GM13977 (cell line): ENCODE measurements around the gene ZCCHC17.

ENCODE experiments used
- DNase-seq: peaks from one replicate; pipeline ENCODE4 v3.0.0; 2012; ENCODE audit warnings: low spot score
- CTCF ChIP-seq: IDR thresholded peaks from 2 replicates; pipeline ENCODE4 v1.5.1; 2012; ENCODE audit warnings: mild to moderate bottlenecking, control low read depth; ENCODE audit not compliant: insufficient read depth; ENCODE audit errors: extremely low read depth, missing control alignments
- in situ Hi-C: fragments of 300-500 bp; cut with MboI; formaldehyde crosslinking; loops from one replicate; pipeline ENCODE4 v1.12.0; 2022; ENCODE audit warnings: low sequenced_read_pairs, low pct_unique_long_range_greater_than_20kb, mixed read lengths, inconsistent platforms; ENCODE audit not compliant: unreplicated experiment

The ZCCHC17 gene

GRCh38 chr1:31372051-31372450 lies 75.2 kb downstream of the ZCCHC17 start:
- in situ Hi-C loops, result no loop called here
- no peak for DNase-seq
- TF ChIP-seq CTCF, result no peak

- in situ Hi-C loops, result no loop called here
- TF ChIP-seq CTCF, result no peak
- no peak for DNase-seq
Observed at GRCh38 chr1:31372751-31373055, 75.9 kb downstream of the ZCCHC17 start.

GRCh38 chr1:31373056-31373896 lies 76.4 kb downstream of the ZCCHC17 start, which contains the start of gene FABP3:
Gene FABP3 (minus strand): TSS chr1:31373076. CDS start chr1:31373014, 62 bp downstream.
- in situ Hi-C loops, result no loop called here
- DNase-seq, result peak; percentile 68
- TF ChIP-seq CTCF, result no peak

DNA sequence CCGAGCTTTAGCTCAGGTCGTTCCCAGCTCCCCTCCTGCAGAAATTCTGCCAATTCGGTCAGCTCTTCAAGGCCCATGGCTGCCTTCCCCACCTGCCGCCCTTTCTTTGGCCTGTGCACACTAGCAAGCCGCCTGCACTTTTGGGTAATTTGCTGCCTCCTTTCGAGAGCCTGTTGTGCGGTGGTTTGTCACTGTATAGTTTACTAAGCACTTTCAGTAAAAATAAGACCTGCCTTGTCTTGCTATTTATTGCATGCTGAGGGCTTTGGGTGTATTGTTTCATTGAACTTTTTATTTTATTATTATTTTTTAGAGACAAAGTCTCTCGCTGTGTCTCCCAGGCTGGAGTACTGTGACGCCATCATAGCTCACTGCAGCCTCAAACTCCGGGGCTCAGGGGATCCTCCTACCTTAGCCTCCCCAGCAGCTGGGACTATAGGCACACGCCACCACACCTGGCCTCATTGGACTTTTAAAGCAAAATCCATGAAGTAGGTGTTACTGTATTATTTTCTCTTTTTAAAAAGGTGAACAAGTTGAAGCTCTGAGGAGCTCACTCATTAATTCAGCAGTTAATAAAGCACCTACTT lies 77.2 kb downstream of the ZCCHC17 start:
- TF ChIP-seq CTCF, result peak; percentile 0
- in situ Hi-C loops, result no loop called here
- DNase-seq, result no peak

GRCh38 chr1:31374511-31375196 lies 77.8 kb downstream of the ZCCHC17 start:
- TF ChIP-seq CTCF, result no peak
- no peak for DNase-seq
- in situ Hi-C loops, result no loop called here

DNA sequence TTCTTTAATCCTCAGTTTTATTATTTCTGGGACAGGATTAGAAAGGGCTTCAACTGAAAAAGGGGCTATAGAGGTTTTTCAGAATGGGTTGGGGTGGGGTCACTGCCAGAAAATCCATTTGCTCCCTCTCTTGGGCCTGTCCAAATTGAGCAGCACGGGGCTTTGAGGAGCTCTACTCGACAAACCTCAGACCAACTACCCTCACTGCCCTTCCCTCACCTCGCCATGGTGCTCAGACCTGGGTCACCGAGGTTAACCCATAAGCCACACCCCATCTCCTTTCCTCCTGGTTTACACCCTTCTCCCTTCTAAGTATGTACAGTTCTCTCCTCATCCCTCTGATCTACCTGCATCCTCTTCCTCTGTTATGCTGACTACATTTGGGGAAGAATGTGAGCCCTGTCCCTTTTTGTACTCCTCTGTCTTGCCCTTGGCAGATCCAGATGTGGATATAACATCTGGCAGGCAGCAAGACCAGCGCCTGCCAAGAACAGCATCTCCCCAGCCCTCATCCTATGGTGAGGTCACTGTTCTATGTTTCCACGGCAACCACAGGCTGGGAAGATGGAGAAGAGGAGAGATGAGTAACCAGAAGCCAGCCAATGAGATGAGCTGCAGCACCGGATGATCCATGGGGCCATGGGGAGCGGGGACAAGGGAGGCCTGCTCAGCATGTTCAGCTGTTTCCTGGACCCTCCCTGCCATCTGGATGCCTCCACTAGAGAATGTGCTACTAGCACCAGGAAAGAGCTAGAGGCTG lies 79.7 kb downstream of the ZCCHC17 start:
- in situ Hi-C loops, result no loop called here
- TF ChIP-seq CTCF, result no peak
- no peak for DNase-seq
